HG02798 (cell line): ENCODE results near the gene AP4B1.

Source experiments
- ATAC-seq: cut with Tn5 transposase; IDR thresholded peaks from one replicate; pipeline ENCODE4 v1.9.1; 2021; ENCODE audit warnings: mild to moderate bottlenecking; ENCODE audit not compliant: unreplicated experiment, poor library complexity

The AP4B1 gene

GRCh38 chr1:113931451-113931851 lies 26.9 kb upstream of the AP4B1 start:
- no peak for ATAC-seq

GRCh38 chr1:113930499-113931161 lies 26.0 kb upstream of the AP4B1 start:
- ATAC-seq: peak; percentile 21

GRCh38 chr1:113929750-113930498 lies 25.3 kb upstream of the AP4B1 start:
- ATAC-seq: peak; percentile 41

- ATAC-seq: peak; percentile 77
Observed at GRCh38 chr1:113928941-113929749, 24.5 kb upstream of the AP4B1 start, which contains the start of gene HIPK1. Gene HIPK1, plus strand, starts transcription at chr1:113929324.

GRCh38 chr1:113928187-113928930 lies 23.8 kb upstream of the AP4B1 start:
- ATAC-seq: peak; percentile 27

- no peak for ATAC-seq
Observed at GRCh38 chr1:113924473-113924872, 19.9 kb upstream of the AP4B1 start.

- no peak for ATAC-seq
Observed at GRCh38 chr1:113922957-113923356, 18.4 kb upstream of the AP4B1 start.

- no peak for ATAC-seq
Observed at GRCh38 chr1:113918243-113918642, 13.6 kb upstream of the AP4B1 start.

GRCh38 chr1:113917400-113918082 lies 12.9 kb upstream of the AP4B1 start:
- ATAC-seq: no peak

GRCh38 chr1:113916974-113917373 lies 12.4 kb upstream of the AP4B1 start:
- ATAC-seq: no peak

GRCh38 chr1:113913887-113914664 lies 9.5 kb upstream of the AP4B1 start:
- no peak for ATAC-seq

- no peak for ATAC-seq
Observed at GRCh38 chr1:113913312-113913668, 8.7 kb upstream of the AP4B1 start.

- ATAC-seq: no peak
Observed at GRCh38 chr1:113912594-113913311, 8.2 kb upstream of the AP4B1 start.

GRCh38 chr1:113905435-113905861 lies 849 bp upstream of the AP4B1 start:
- peak; percentile 0 for ATAC-seq

GRCh38 chr1:113904293-113904673 lies 316 bp downstream of the AP4B1 start:
- ATAC-seq: no peak

- no peak for ATAC-seq
Observed at GRCh38 chr1:113903501-113904292, 902 bp downstream of the AP4B1 start.

- no peak for ATAC-seq
Observed at GRCh38 chr1:113901191-113901590, 3.4 kb downstream of the AP4B1 start.

GRCh38 chr1:113899111-113899510 lies 5.5 kb downstream of the AP4B1 start:
- ATAC-seq: no peak
